Measurements from ENCODE around the gene PLB1. TPM values are rescaled to one million over a fixed set of nuclear protein-coding genes. Genes with fewer than 3 reads are reported as not detected.
A peak's percentile ranks its signal among the peaks of the same experiment; 100 is the strongest.

PLB1 gene
- polyA plus RNA-seq, 3 donors, result 20.2 to 35.8 (median 23.9) TPM

DNA sequence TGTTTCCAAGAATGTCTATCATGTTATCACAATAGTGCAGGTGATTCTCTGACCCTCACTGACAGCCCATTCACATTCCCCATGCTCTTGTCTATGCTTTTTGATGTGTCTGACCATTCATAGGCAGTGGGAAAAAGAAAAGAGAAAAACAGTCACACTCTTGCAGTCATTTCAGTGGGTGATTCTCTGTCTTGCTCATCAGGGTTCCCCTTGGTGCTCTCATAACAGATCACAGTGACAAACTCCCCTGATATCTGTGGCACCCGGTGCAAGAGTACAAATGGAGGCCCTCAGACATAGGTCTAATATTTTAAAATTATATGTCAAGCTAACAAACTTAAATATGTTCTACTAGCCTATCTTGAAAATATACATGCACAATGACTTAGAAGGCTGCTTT is 183.1 kb downstream of the PLB1 start:
- H3K4me3 ChIP-seq (replicated peaks in 1 of 3; ENCODE audit: low read depth in 2 of 3, low read length in 3 of 3), result no peak overlapping the region
- intact Hi-C loops (cut with micrococcal nuclease), result no loop called here

DNA sequence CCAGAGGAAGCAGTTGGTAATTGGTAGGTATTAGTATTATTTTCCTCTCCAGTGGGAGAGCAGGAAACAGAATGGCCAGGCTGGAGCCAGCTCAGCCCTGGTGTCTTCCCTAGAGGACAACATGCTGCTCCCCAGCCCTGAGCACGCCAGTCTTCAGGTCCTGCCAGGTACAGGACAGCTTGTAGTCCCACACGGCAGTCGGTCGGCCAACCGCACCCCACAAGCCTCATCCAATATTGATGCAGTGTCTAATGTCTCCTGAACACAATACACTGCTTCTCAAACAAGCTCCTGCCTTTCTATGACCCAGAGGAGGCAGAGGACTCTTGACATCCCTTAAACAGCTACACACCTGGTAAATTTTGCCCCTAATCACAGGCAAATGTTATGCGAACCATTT is 184.8 kb downstream of the PLB1 start:
- Histone ChIP-seq H3K9me3 (replicated peaks in 1 of 2; ENCODE audit: control insufficient read depth in 1 of 2, insufficient read depth in 1 of 2, low read length in 2 of 2) (no peaks in the 10 kb centered on the region), H4K20me1 (ENCODE audit: insufficient read depth, low read length) (no peaks in the 10 kb centered on the region), H3K27ac (ENCODE audit: low read depth in 1 of 2, low read length in 2 of 2) (peak overlapping the region in 1 of 2 donors; percentile 9), H3K36me3 (replicated peaks in 1 of 2; ENCODE audit: control insufficient read depth in 1 of 2, insufficient read depth in 2 of 2, low read length in 2 of 2) (no peaks in the 10 kb centered on the region), H3K4me1 (ENCODE audit: control insufficient read depth in 1 of 2, insufficient read depth in 2 of 2, low read length in 2 of 2) (peaks cover 10 to 11% of the 10 kb centered on the region in 2 donors), H3K4me3 (replicated peaks in 1 of 3; ENCODE audit: low read depth in 2 of 3, low read length in 3 of 3) (no peak overlapping the region), H2AFZ (ENCODE audit: insufficient read depth, low read depth, low read length, poor library complexity, severe bottlenecking) (peak overlapping the region; percentile 53), H3K9ac (ENCODE audit: insufficient read depth, low read length, poor library complexity, severe bottlenecking) (no peak overlapping the region), H3K79me2 (ENCODE audit: insufficient read depth, low read length) (no peaks in the 10 kb centered on the region), H3K27me3 (ENCODE audit: control insufficient read depth in 2 of 2, insufficient read depth in 2 of 2, low read length in 2 of 2) (no peaks in the 10 kb centered on the region), H3K4me2 (replicated peaks; ENCODE audit: extremely low read depth, low read length, poor library complexity, severe bottlenecking) (no peak overlapping the region)
- Mint-ChIP-seq H3K27ac (peak overlapping the region in 4 of 7 donors; percentile 24 to 82 (median 48)), H3K4me1 (peaks cover 23% of the 10 kb centered on the region), H3K36me3 (no peaks in the 10 kb centered on the region), H3K4me3 (no peak overlapping the region), H3K27me3 (ENCODE audit: low read depth in 3 of 3) (peaks cover 0 to 1% (median 0%) of the 10 kb centered on the region in 3 donors), H3K9me3 (peaks cover 0 to 2% (median 0%) of the 10 kb centered on the region in 7 donors)
- no peak for DNase-seq
- TF ChIP-seq, protein P1, sequence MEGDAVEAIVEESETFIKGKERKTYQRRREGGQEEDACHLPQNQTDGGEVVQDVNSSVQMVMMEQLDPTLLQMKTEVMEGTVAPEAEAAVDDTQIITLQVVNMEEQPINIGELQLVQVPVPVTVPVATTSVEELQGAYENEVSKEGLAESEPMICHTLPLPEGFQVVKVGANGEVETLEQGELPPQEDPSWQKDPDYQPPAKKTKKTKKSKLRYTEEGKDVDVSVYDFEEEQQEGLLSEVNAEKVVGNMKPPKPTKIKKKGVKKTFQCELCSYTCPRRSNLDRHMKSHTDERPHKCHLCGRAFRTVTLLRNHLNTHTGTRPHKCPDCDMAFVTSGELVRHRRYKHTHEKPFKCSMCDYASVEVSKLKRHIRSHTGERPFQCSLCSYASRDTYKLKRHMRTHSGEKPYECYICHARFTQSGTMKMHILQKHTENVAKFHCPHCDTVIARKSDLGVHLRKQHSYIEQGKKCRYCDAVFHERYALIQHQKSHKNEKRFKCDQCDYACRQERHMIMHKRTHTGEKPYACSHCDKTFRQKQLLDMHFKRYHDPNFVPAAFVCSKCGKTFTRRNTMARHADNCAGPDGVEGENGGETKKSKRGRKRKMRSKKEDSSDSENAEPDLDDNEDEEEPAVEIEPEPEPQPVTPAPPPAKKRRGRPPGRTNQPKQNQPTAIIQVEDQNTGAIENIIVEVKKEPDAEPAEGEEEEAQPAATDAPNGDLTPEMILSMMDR (IDR thresholded peaks at IDR 0.05), result no peak
- 94% methylated on average over 6 of the region's 6 CpGs for WGBS (ENCODE audit: insufficient coverage)
- intact Hi-C loops (cut with micrococcal nuclease), result no loop called here

More for the DNA sequence above, 183.1 kb downstream of the PLB1 start:
- no peaks in the 10 kb centered on the region for H3K9me3 ChIP-seq (replicated peaks in 1 of 2; ENCODE audit: control insufficient read depth in 1 of 2, insufficient read depth in 1 of 2, low read length in 2 of 2)
- H3K36me3 ChIP-seq (replicated peaks in 1 of 2; ENCODE audit: control insufficient read depth in 1 of 2, insufficient read depth in 2 of 2, low read length in 2 of 2), result no peaks in the 10 kb centered on the region
- Mint-ChIP-seq H3K4me3 (no peak overlapping the region), H3K4me1 (peaks cover 14% of the 10 kb centered on the region), H3K27me3 (ENCODE audit: low read depth in 3 of 3) (peaks cover 0 to 1% (median 0%) of the 10 kb centered on the region in 3 donors), H3K36me3 (no peaks in the 10 kb centered on the region), H3K9me3 (peaks cover 0 to 2% (median 0%) of the 10 kb centered on the region in 7 donors), H3K27ac (peak overlapping the region in 2 of 7 donors; percentile 16 to 41)
- no peak for DNase-seq
- H3K4me1 ChIP-seq (ENCODE audit: control insufficient read depth in 1 of 2, insufficient read depth in 2 of 2, low read length in 2 of 2), result peaks cover 5 to 6% of the 10 kb centered on the region in 2 donors
- H3K27me3 ChIP-seq (ENCODE audit: control insufficient read depth in 2 of 2, insufficient read depth in 2 of 2, low read length in 2 of 2), result no peaks in the 10 kb centered on the region
- no peaks in the 10 kb centered on the region for H3K79me2 ChIP-seq (ENCODE audit: insufficient read depth, low read length)
- no peak overlapping the region for H3K4me2 ChIP-seq (replicated peaks; ENCODE audit: extremely low read depth, low read length, poor library complexity, severe bottlenecking)
- H3K27ac ChIP-seq (ENCODE audit: low read depth in 1 of 2, low read length in 2 of 2), result no peak overlapping the region
- no peaks in the 10 kb centered on the region for H4K20me1 ChIP-seq (ENCODE audit: insufficient read depth, low read length)
- no peak overlapping the region for H3K9ac ChIP-seq (ENCODE audit: insufficient read depth, low read length, poor library complexity, severe bottlenecking)
- H2AFZ ChIP-seq (ENCODE audit: insufficient read depth, low read depth, low read length, poor library complexity, severe bottlenecking), result no peak overlapping the region
- TF ChIP-seq, protein P1 (IDR thresholded peaks at IDR 0.05), result no peak
- no CpG with 5 or more reads among the region's 1 CpG for WGBS (ENCODE audit: insufficient coverage)
